HUDEP-2 (cell line): ENCODE results near the gene IFIT5.
"Not testable (repeated sequence)": the region's sequence is repeated elsewhere in the genome, so short reads cannot be mapped to it uniquely, and the experiment has no call there.

Experiments used
- DNase-seq, 76 experiments: peaks; one replicate each; lab custom pipeline; 2025; ENCODE audit not compliant: unreplicated experiment in 76 of 76; lab: John Stamatoyannopoulos, UW

IFIT5 gene

GRCh38 chr10:89414146-89414878, at the start of gene IFIT5:
IFIT5 (plus strand) TSS chr10:89414568; CDS start chr10:89414799, 231 bp downstream.
- DNase-seq: peak in 38 of 76 experiments; percentile 4 to 65 (median 23)

GRCh38 chr10:89367529-89367928, 46.8 kb upstream of the IFIT5 start:
- DNase-seq: no peak

GRCh38 chr10:89368129-89368528, 46.2 kb upstream of the IFIT5 start:
- DNase-seq: no peak

- peak in 4 of 76 experiments; percentile 4 to 33 (median 6) for DNase-seq
These were observed 44.9 kb upstream of the IFIT5 start for GRCh38 chr10:89369156-89370105.

- peak in 24 of 76 experiments; percentile 8 to 65 (median 34) for DNase-seq
These were observed 43.3 kb upstream of the IFIT5 start for GRCh38 chr10:89371079-89371478.

GRCh38 chr10:89371987-89372386, 42.4 kb upstream of the IFIT5 start:
- DNase-seq: peak in 16 of 76 experiments; percentile 9 to 57 (median 24)

- peak in 67 of 76 experiments; percentile 9 to 86 (median 54) for DNase-seq
These were observed 40.3 kb upstream of the IFIT5 start for GRCh38 chr10:89373916-89374711.

- peak in 70 of 76 experiments; percentile 12 to 84 (median 56) for DNase-seq
These were observed 39.6 kb upstream of the IFIT5 start for GRCh38 chr10:89374713-89375141.

- peak in 31 of 76 experiments; percentile 11 to 76 (median 34) for DNase-seq
These were observed 36.4 kb upstream of the IFIT5 start, which contains the start of gene IFIT1B for GRCh38 chr10:89377705-89378637. IFIT1B (plus strand) TSS chr10:89378056; CDS start chr10:89378136, 80 bp downstream.

GRCh38 chr10:89379103-89379502, 35.3 kb upstream of the IFIT5 start:
- DNase-seq: no peak

GRCh38 chr10:89382757-89383156, 31.6 kb upstream of the IFIT5 start:
- no peak for DNase-seq

GRCh38 chr10:89384474-89385340, 29.7 kb upstream of the IFIT5 start:
- DNase-seq: no peak

- DNase-seq: no peak
These were observed 25.6 kb upstream of the IFIT5 start for GRCh38 chr10:89388806-89389205.

- peak in 13 of 76 experiments; percentile 5 to 40 (median 11) for DNase-seq
These were observed 25.1 kb upstream of the IFIT5 start for GRCh38 chr10:89389254-89389653.

- DNase-seq: peak in 43 of 76 experiments; percentile 5 to 68 (median 28)
These were observed 23.7 kb upstream of the IFIT5 start for GRCh38 chr10:89390476-89391225.

- DNase-seq: not testable (repeated sequence)
These were observed 23.2 kb upstream of the IFIT5 start for GRCh38 chr10:89391226-89391576.

GRCh38 chr10:89391907-89392756, 22.2 kb upstream of the IFIT5 start, which contains the start of gene IFIT1:
IFIT1 (plus strand) TSS chr10:89392623; CDS start chr10:89392713, 90 bp downstream.
- peak in 25 of 76 experiments; percentile 2 to 59 (median 29) for DNase-seq
